Thyroid gland (tissue), 4 donors: ENCODE data around the gene CYP21A2. TPM values are rescaled to one million over a fixed set of nuclear protein-coding genes. Genes with fewer than 3 reads are reported as not detected.
"Not testable (repeated sequence)": the region's sequence is repeated elsewhere in the genome, so short reads cannot be mapped to it uniquely, and the experiment has no call there.

Experiments used
- DNase-seq, 2 donors: peaks; one replicate each; pipeline ENCODE4 v3.0.0-alpha.2; 2019
- H3K27ac ChIP-seq, 3 donors: fragments of 200-600 bp; sonication (generic); 1 replicate in 2 of 3; 2 replicates in 1 of 3; pipeline ENCODE4 v1.5.1; 2016 to 2019; ENCODE audit warnings: mild to moderate bottlenecking in 1 of 3, moderate library complexity in 1 of 3
- H3K27me3 ChIP-seq: fragments of 200-600 bp; sonication (generic); one replicate; pipeline ENCODE4 v1.5.1; 2019
- H3K36me3 ChIP-seq, 2 donors: fragments of 200-600 bp; sonication (generic); one replicate each; pipeline ENCODE4 v1.5.1; 2016 to 2019
- H3K4me1 ChIP-seq, 2 donors: fragments of 200-600 bp; sonication (generic); one replicate each; pipeline ENCODE4 v1.5.1; 2017 to 2019
- H3K4me3 ChIP-seq, 3 donors: fragments of 200-600 bp; sonication (generic); replicated peaks in 1 of 3; 1 replicate in 2 of 3; 2 replicates in 1 of 3; pipeline ENCODE4 v1.5.1; 2016; ENCODE audit warnings: mild to moderate bottlenecking in 1 of 3
- H3K9me3 ChIP-seq: fragments of 200-600 bp; sonication (generic); one replicate; pipeline ENCODE4 v1.5.1; 2017
- WGBS, 2 donors: methylation state at CpG; one replicate each; pipeline ENCODE4 v1.1.5; 2017; 5-methylcytosine and 5-hydroxymethylcytosine counted together
- intact Hi-C: fragments of 100-400 bp; cut with DNase I; formaldehyde crosslinking; loops from one replicate; pipeline ENCODE4 v1.15.1; 2023
- total RNA-seq, 4 donors: library from RNA; depleted of rRNA; stranded (reverse); fragments of >200 nt; gene quantifications; one replicate each; pipeline ENCODE4 v1.2.3, GENCODE V29; 2016

The CYP21A2 gene
- total RNA-seq, 4 donors from 2014 or later = 0.24 to 1.7 (median 0.33) TPM; not detected in 1

DNA sequence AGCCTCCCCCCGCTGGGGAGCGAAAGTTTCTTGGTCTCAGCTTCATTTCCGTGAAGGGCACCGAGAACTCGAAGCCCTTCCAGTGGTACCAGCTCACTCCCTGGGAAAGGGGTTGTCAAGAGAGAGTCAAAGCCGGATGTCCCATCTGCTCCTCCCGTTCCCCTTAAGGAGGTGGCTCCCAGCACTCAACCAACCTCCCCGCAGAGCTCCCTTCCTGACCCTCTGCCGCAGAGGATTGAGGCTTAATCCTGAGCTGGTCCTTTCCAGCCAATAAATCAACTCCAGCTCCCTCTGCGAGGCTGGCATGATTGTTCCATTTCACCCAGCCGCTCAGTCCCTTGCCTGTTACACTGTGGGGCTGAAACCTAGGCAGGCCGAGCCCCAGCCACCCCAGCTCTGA lies 29.6 kb upstream of the CYP21A2 start:
- DNase-seq, intact Hi-C loops, H3K9me3 ChIP-seq, H3K4me3 ChIP-seq, H3K27me3 ChIP-seq, H3K36me3 ChIP-seq, H3K27ac ChIP-seq, H3K4me1 ChIP-seq: not testable (repeated sequence)
- 47% methylated on average over 5 of the region's 12 CpGs; no CpG with 5 or more reads in 1 of the 2 donors for WGBS, 2 donors

DNA sequence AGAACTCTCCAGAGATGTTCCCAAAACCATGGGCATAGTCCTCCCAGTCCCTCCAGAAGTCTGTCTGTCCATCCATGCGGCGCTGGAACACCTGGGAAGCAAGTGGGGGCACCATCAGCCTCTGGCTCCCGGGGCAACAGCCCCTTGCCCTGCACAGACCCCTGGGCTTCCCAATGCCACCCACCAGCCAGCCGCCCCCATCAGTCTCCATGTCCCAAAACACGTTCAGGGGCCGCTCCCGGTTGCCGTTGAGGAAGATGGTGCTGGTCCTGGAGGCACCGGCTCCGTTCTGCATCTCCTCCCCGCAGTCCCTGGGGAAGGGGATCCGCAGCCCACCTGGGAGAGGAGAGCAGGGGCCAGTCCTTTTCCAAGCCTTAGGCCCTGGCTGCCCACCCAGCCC lies 28.7 kb upstream of the CYP21A2 start:
- H3K4me3 ChIP-seq, H3K4me1 ChIP-seq, H3K36me3 ChIP-seq, intact Hi-C loops, DNase-seq, H3K27ac ChIP-seq, H3K27me3 ChIP-seq, H3K9me3 ChIP-seq: not testable (repeated sequence)
- 95% methylated on average over 4 of the region's 12 CpGs; no CpG with 5 or more reads in 1 of the 2 donors for whole genome bisulfite sequencing, 2 donors

DNA sequence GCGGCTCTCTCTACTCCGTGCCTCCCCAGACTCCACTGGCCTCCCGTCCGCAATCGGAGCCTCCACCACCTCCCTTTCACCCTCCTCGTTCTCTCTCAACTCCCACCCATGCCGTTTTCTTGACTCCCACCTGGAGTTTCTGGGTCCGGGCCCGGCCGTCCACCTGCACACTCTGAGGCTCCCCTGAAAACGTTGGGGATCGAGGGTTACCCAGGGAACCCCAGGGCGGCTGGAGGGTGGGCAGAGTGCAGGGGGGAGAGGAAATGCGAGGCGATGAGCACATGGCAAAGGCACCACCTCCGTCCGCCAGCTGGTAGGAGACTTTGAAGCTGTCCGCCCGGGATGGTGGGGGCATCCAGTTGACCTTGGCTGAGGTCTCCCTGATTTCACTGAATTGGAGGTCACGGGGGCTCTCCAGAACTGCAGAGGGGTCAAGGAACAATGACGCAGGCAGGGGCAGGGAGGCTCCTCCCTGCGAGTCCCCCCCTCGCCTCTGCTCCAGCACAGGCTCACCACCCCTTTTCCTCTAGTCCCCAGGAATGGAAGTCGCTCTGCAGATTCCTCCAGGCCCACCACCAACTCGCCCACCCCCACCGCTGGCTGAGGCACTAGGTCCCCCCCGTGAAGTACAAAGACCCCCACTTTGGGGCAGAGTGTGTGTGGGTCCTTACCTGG lies 27.2 kb upstream of the CYP21A2 start:
- H3K9me3 ChIP-seq, H3K4me1 ChIP-seq, H3K27me3 ChIP-seq, H3K27ac ChIP-seq, H3K36me3 ChIP-seq, H3K4me3 ChIP-seq, intact Hi-C loops, DNase-seq: not testable (repeated sequence)
- WGBS, 2 donors = 72 to 78% methylated on average over 12 to 15 of the region's 27 CpGs

DNA sequence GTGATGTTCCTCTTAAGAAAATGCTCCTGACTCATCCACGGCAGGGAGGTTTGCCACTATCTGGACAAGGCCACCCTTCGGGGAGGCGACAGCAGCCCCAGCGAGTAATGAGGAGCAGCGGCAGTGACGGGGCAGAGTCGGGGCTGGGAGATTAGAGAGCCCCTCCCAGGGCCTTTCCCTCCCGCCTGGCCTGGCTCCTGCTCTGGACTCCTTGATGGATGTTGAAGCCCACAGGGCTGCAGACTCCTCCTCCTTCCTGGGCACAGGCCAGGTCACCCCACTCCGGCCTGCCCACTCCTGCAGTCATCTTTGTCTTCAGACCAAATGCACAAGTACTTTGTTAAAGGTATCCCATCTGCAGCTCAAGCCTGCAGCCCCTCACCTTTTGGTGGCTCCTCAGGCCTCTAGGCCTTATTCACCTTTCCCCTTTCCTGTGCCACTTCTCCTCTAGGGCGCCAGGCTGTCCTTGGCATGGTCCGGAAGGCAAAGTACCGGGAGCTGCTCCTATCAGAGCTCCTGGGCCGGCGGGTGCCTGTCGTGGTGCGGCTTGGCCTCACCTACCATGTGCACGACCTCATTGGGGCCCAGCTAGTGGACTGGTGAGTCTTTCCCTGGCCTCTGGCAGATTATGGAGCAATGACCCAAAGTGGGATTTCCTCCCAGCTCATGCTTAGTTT lies 25.1 kb upstream of the CYP21A2 start:
- H3K36me3 ChIP-seq, H3K4me3 ChIP-seq, H3K4me1 ChIP-seq, H3K9me3 ChIP-seq, intact Hi-C loops, H3K27ac ChIP-seq, H3K27me3 ChIP-seq: not testable (repeated sequence)
- peak; percentile 20 to 31 for DNase-seq
- 86 to 90% methylated on average over 6 to 16 of the region's 17 CpGs for WGBS, 2 donors

DNA sequence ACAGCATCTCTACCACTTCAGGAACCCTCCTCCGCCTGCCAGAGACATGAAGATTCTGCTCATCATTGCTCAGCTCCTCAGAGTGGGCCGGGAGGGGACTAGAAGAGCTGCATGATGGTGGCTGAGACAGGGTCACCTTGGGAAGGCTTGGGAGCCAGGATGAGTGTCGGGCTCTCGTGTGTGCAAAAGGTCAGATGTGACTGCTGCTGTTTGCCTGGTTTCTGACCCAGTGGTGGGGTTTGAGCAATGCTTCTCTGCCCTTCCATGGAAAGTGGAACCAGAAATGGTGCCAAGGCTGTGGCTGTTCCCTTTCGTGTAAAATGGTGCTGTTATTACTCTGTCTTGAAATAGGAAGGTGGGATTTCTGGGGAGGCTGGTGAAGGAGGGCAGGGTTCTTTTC lies 24.5 kb upstream of the CYP21A2 start:
- H3K9me3 ChIP-seq, intact Hi-C loops, H3K27ac ChIP-seq, H3K27me3 ChIP-seq, DNase-seq, H3K4me1 ChIP-seq, H3K36me3 ChIP-seq, H3K4me3 ChIP-seq: not testable (repeated sequence)
- no CpG with 5 or more reads among the region's 5 CpGs for WGBS, 2 donors

DNA sequence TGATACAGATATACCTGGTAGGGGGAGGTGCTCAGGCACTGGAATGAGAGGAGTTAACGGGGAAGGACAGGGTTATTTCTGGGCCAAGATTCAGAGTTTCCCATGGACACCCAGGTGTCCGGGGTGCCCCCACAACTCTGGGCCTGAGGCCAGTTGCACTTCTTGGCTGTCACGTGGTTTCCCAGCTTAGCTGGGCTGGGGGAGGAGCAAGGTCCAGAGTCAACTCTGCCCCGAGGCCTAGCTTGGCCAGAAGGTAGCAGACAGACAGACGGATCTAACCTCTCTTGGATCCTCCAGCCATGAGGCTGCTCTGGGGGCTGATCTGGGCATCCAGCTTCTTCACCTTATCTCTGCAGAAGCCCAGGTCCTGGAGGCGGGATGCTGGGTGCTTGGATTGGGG lies 23.7 kb upstream of the CYP21A2 start, which contains the start of gene C4B:
Gene C4B (plus strand): TSS at position 249 of the 400 bp plus-strand sequence. CDS start 51 bp downstream, at position 300.
- H3K27me3 ChIP-seq, H3K27ac ChIP-seq, intact Hi-C loops, H3K4me1 ChIP-seq, H3K4me3 ChIP-seq, DNase-seq, H3K36me3 ChIP-seq, H3K9me3 ChIP-seq: not testable (repeated sequence)
- no CpG with 5 or more reads among the region's 6 CpGs for WGBS, 2 donors

DNA sequence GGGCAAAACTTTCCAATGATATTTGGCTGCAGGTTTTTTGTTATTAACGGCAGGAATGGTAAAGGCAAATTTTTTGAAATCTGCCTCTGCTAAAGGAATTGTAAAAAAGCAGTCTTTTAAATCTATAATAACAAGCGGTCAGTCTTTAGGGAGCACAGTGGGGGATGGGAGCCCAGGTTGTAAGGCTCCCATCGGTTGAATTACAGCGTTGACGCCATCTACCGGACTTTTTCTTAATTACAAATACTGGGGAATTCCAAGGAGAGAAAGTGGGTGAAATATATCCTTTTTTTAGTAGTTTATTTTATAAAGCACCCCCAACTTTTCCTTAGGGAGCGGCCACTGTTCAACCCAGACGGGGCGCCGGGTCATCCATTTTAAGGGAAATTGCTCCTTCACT lies 16.1 kb upstream of the CYP21A2 start:
- H3K4me3 ChIP-seq, H3K9me3 ChIP-seq, intact Hi-C loops, H3K27me3 ChIP-seq, DNase-seq, H3K36me3 ChIP-seq, H3K4me1 ChIP-seq, H3K27ac ChIP-seq: not testable (repeated sequence)
- no CpG with 5 or more reads among the region's 10 CpGs for WGBS, 2 donors

DNA sequence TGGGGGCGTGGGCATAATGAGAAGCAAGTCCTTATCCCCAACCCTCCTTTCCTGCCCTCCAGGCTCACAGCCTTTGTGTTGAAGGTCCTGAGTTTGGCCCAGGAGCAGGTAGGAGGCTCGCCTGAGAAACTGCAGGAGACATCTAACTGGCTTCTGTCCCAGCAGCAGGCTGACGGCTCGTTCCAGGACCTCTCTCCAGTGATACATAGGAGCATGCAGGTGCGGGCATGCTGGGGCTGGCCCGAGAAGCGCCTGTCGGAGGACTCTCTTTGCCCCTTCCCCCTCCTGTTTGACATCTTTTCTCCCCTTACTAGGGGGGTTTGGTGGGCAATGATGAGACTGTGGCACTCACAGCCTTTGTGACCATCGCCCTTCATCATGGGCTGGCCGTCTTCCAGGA lies 9.6 kb upstream of the CYP21A2 start:
- H3K27ac ChIP-seq, H3K36me3 ChIP-seq, DNase-seq, H3K4me3 ChIP-seq, H3K4me1 ChIP-seq, H3K9me3 ChIP-seq, H3K27me3 ChIP-seq, intact Hi-C loops: not testable (repeated sequence)
- WGBS, 2 donors = 88% methylated on average over 5 of the region's 10 CpGs; no CpG with 5 or more reads in 1 of the 2 donors

DNA sequence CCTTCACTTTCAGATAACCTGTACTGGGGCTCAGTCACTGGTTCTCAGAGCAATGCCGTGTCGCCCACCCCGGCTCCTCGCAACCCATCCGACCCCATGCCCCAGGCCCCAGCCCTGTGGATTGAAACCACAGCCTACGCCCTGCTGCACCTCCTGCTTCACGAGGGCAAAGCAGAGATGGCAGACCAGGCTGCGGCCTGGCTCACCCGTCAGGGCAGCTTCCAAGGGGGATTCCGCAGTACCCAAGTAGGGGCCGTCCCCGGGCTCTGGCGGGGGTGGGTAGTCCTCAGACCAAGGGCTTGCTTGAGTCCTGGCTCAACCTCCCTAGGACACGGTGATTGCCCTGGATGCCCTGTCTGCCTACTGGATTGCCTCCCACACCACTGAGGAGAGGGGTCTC lies 8.7 kb upstream of the CYP21A2 start:
- no CpG with 5 or more reads among the region's 14 CpGs for WGBS, 2 donors
- H3K27ac ChIP-seq, H3K9me3 ChIP-seq, intact Hi-C loops, H3K4me1 ChIP-seq, H3K4me3 ChIP-seq, DNase-seq, H3K27me3 ChIP-seq, H3K36me3 ChIP-seq: not testable (repeated sequence)

DNA sequence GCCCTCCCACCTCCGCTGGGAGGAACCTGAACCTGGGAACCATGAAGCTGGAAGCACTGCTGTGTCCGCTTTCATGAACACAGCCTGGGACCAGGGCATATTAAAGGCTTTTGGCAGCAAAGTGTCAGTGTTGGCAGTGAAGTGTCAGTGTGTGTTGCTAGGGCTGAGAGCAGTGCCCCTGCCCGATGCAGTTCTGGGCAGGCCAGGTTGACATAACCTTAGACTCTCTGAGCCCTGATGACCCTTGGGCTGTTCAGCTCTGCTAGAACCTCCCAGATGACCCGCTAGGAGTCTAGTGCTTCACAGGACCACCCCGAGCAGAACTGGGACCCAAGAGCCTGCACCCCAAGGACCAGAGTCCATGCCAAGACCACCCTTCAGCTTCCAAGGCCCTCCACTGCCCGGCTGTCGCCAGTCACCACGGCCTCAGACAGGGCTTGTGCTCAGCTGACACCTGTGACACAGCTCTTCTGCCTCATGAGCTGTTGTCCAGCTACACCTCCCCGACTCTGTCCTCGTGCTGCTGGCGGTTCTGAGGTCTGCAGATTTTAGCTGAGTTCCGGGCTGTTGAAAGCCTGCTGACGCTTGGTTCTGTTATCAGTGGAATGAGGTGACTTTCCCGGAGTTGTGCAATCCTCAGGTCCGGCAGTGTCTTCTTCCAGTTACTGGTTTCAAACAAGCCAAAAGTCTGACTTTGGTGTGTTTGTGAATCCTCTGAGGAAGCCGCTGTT lies 2.8 kb upstream of the CYP21A2 start:
- DNase-seq = not testable (repeated sequence)

DNA sequence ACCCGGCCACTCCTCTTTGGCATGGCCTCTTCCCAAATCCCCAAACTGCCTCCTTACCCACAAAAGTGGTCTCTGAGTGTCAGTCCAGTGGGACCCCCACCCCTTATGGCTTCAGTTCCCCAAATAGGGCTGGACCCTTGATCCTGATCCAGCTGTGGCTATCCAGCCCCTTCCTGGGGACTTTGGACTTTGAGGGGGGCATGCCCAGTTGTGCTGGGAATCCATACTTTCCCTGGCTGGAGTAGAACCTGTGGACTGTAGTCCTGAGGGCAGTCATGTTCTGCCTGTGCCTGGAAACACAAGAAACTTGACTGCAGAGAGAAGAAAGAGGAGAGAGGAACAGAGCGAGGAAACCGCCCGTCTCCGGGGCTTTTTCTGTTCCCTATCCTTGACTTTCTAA lies 1.1 kb upstream of the CYP21A2 start:
- intact Hi-C loops, H3K9me3 ChIP-seq, H3K36me3 ChIP-seq, H3K27me3 ChIP-seq, DNase-seq, H3K4me3 ChIP-seq, H3K4me1 ChIP-seq, H3K27ac ChIP-seq: not testable (repeated sequence)
- 67 to 93% methylated on average over 5 of the region's 5 CpGs for WGBS, 2 donors

More for the DNA sequence above, 2.8 kb upstream of the CYP21A2 start:
- H3K4me3 ChIP-seq, intact Hi-C loops, H3K27me3 ChIP-seq, H3K4me1 ChIP-seq, H3K9me3 ChIP-seq, H3K36me3 ChIP-seq, H3K27ac ChIP-seq: not testable (repeated sequence)
- WGBS, 2 donors = no CpG with 5 or more reads among the region's 16 CpGs

DNA sequence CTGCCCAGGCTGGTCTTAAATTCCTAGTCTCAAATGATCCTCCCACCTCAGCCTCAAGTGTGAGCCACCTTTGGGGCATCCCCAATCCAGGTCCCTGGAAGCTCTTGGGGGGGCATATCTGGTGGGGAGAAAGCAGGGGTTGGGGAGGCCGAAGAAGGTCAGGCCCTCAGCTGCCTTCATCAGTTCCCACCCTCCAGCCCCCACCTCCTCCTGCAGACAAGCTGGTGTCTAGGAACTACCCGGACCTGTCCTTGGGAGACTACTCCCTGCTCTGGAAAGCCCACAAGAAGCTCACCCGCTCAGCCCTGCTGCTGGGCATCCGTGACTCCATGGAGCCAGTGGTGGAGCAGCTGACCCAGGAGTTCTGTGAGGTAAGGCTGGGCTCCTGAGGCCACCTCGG lies 663 bp downstream of the CYP21A2 start:
- H3K36me3 ChIP-seq, DNase-seq, H3K27me3 ChIP-seq, H3K9me3 ChIP-seq, intact Hi-C loops, H3K27ac ChIP-seq, H3K4me3 ChIP-seq, H3K4me1 ChIP-seq: not testable (repeated sequence)
- 72 to 79% methylated on average over 2 of the region's 5 CpGs for WGBS, 2 donors
